Progenitor cell of endocrine pancreas (in vitro differentiated cells): Measurements from ENCODE around the gene COL15A1. TPM values are rescaled to one million over a fixed set of nuclear protein-coding genes. Genes with fewer than 3 reads are reported as not detected.

ENCODE experiments used
- DNase-seq: peaks from one replicate; pipeline ENCODE4 v3.0.0; 2021; ENCODE audit warnings: low spot score; ENCODE audit not compliant: unreplicated experiment
- H3K27ac Mint-ChIP-seq: 2 replicates; pipeline ENCODE4 v1.8.0; 2021; ENCODE audit warnings: mild to moderate bottlenecking, moderate library complexity, mixed read lengths
- H3K27me3 Mint-ChIP-seq: 2 replicates; pipeline ENCODE4 v1.8.0; 2021; ENCODE audit warnings: mixed read lengths
- H3K36me3 Mint-ChIP-seq: 2 replicates; pipeline ENCODE4 v1.8.0; 2022; ENCODE audit warnings: mixed read lengths; ENCODE audit not compliant: insufficient read depth
- H3K4me1 Mint-ChIP-seq: 2 replicates; pipeline ENCODE4 v1.8.0; 2021; ENCODE audit warnings: low read depth, mixed read lengths
- H3K4me3 Mint-ChIP-seq: 2 replicates; pipeline ENCODE4 v1.8.0; 2021; ENCODE audit warnings: low read depth, mild to moderate bottlenecking, moderate library complexity, mixed read lengths
- H3K9me3 Mint-ChIP-seq: 2 replicates; pipeline ENCODE4 v1.8.0; 2021; ENCODE audit warnings: low read depth, mixed read lengths
- CTCF ChIP-seq: fragments of 200-600 bp; sonication (generic); IDR thresholded peaks from one replicate; pipeline ENCODE4 v1.5.0; 2021; ENCODE audit warnings: antibody characterized with exemption, mild to moderate bottlenecking; ENCODE audit not compliant: unreplicated experiment
- total RNA-seq: library from RNA; stranded (reverse); gene quantifications from 2 replicates; pipeline ENCODE4 v1.2.1, GENCODE V29; 2021

COL15A1 gene
- total RNA-seq, 1 donor from 2014 or later: not detected

- H3K4me3 Mint-ChIP-seq: no peak overlapping the region
- H3K27ac Mint-ChIP-seq: no peak overlapping the region
- TF ChIP-seq CTCF: no peak
- peaks cover 7% of the 10 kb centered on the region for H3K27me3 Mint-ChIP-seq
- no peak for DNase-seq
- no peaks in the 10 kb centered on the region for H3K9me3 Mint-ChIP-seq
- no peaks in the 10 kb centered on the region for H3K36me3 Mint-ChIP-seq
- peaks cover 14% of the 10 kb centered on the region for H3K4me1 Mint-ChIP-seq
Observed at GRCh38 chr9:99058964-99059921, 115.5 kb downstream of the COL15A1 start.

GRCh38 chr9:99060621-99061020 is 116.9 kb downstream of the COL15A1 start:
- H3K4me3 Mint-ChIP-seq: no peak overlapping the region
- H3K27me3 Mint-ChIP-seq: peaks cover 9% of the 10 kb centered on the region
- no peaks in the 10 kb centered on the region for H3K9me3 Mint-ChIP-seq
- no peaks in the 10 kb centered on the region for H3K36me3 Mint-ChIP-seq
- no peak for TF ChIP-seq CTCF
- H3K27ac Mint-ChIP-seq: no peak overlapping the region
- DNase-seq: no peak
- H3K4me1 Mint-ChIP-seq: peaks cover 14% of the 10 kb centered on the region

GRCh38 chr9:99062549-99062948 is 118.8 kb downstream of the COL15A1 start:
- no peak for TF ChIP-seq CTCF
- DNase-seq: no peak
- no peak overlapping the region for H3K27ac Mint-ChIP-seq

GRCh38 chr9:99063522-99063921 is 119.8 kb downstream of the COL15A1 start:
- Mint-ChIP-seq H3K4me3 (no peak overlapping the region), H3K27me3 (peaks cover 5% of the 10 kb centered on the region), H3K27ac (no peak overlapping the region), H3K4me1 (peaks cover 16% of the 10 kb centered on the region), H3K36me3 (no peaks in the 10 kb centered on the region), H3K9me3 (no peaks in the 10 kb centered on the region)
- TF ChIP-seq CTCF: no peak
- DNase-seq: no peak

More at GRCh38 chr9:99062549-99062948, 118.8 kb downstream of the COL15A1 start:
- H3K9me3 Mint-ChIP-seq: no peaks in the 10 kb centered on the region
- H3K4me1 Mint-ChIP-seq: peaks cover 16% of the 10 kb centered on the region
- H3K4me3 Mint-ChIP-seq: no peak overlapping the region
- no peaks in the 10 kb centered on the region for H3K36me3 Mint-ChIP-seq
- H3K27me3 Mint-ChIP-seq: peaks cover 9% of the 10 kb centered on the region

GRCh38 chr9:99066571-99066970 is 122.9 kb downstream of the COL15A1 start:
- Mint-ChIP-seq H3K27me3 (peaks cover 5% of the 10 kb centered on the region), H3K4me1 (peaks cover 16% of the 10 kb centered on the region), H3K36me3 (no peaks in the 10 kb centered on the region), H3K4me3 (no peak overlapping the region), H3K9me3 (no peaks in the 10 kb centered on the region), H3K27ac (no peak overlapping the region)
- no peak for DNase-seq
- TF ChIP-seq CTCF: no peak
